ENCODE results near the gene GSN. TPM values are rescaled to one million over a fixed set of nuclear protein-coding genes. Genes with fewer than 3 reads are reported as not detected.

The GSN gene
- total and polyA plus RNA-seq, 2 of the 13 experiments (the other 11 are each of a cell fraction or from before 2014, with no cell fraction given): 294 to 307 TPM

- Histone ChIP-seq H3K79me2 (ENCODE audit: insufficient read depth, low read length) (no peaks in the 10 kb centered on the region), H3K9ac (ENCODE audit: insufficient read depth, low read depth, low read length) (no peak overlapping the region), H2AFZ (ENCODE audit: low read length) (no peak overlapping the region), H3K27me3 (ENCODE audit: control insufficient read depth in 1 of 2, insufficient read depth in 2 of 2, low read length in 2 of 2) (no peaks in the 10 kb centered on the region), H3K4me3 (replicated peaks in 1 of 3; ENCODE audit: insufficient read depth in 1 of 3, low read depth in 2 of 3, low read length in 3 of 3) (no peak overlapping the region), H3K27ac (ENCODE audit: extremely low read length, insufficient read depth, low read length) (no peak overlapping the region), H3K4me1 (ENCODE audit: insufficient read depth, low read length) (0 out of 2 replicates have a peak, but pooled peaks cover 7% of the 10 kb centered on the region), H4K20me1 (ENCODE audit: insufficient read depth, low read length) (no peaks in the 10 kb centered on the region), H3K9me3 (ENCODE audit: low read length) (no peaks in the 10 kb centered on the region), H3K4me2 (ENCODE audit: low read depth, low read length) (no peak overlapping the region), H3K36me3 (replicated peaks in 1 of 2; ENCODE audit: control insufficient read depth in 1 of 2, insufficient read depth in 2 of 2, low read length in 2 of 2) (peaks cover 33 to 63% of the 10 kb centered on the region in 2 experiments)
- TF ChIP-seq ZSCAN20 (CRISPR knock-in tag; IDR thresholded peaks at IDR 0.05; ENCODE audit: borderline replicate concordance) (no peak), RBFOX2 (IDR thresholded peaks at IDR 0.05; ENCODE audit: low read depth, low read length) (0 out of 2 replicates have a peak, but pooled peaks have one; percentile 38), AGO2 (optimal IDR thresholded peaks at IDR 0.05; ENCODE audit: low read depth, low read length) (peak; percentile 59)
- WGBS (ENCODE audit: low lambda C conversion rate): over 99% methylated on average over 17 of the region's 17 CpGs
- in situ Hi-C loops (cut with HindIII; ENCODE audit: extremely low pct_ligation_motif_present, low pct_unique_long_range_greater_than_20kb) (no loop called here), intact Hi-C loops (cut with micrococcal nuclease; ENCODE audit: unreplicated experiment) (no loop called here)
- CTCF ChIA-PET (ENCODE audit: low intra/inter-chr PET ratio, low total read pairs): interaction anchor here (0.7 kb wide), 1 partner anchor 108 kb away, joined by 3 read pairs; no protein-coding TSS in a partner anchor
- DNase-seq (ENCODE audit: low spot score): no peak
- no peak for FAIRE-seq
- no peak for ATAC-seq
- no TSS peak for BruUV-seq (replicated peaks)
- POLR2A ChIA-PET: interaction anchor here (1.3 kb wide), 1 partner anchor 15 kb away, joined by 5 read pairs; no protein-coding TSS in a partner anchor
These were observed 44.2 kb downstream of the GSN start for GRCh38 chr9:121312169-121312568.

- WGBS (ENCODE audit: low lambda C conversion rate): 96% methylated on average over 5 of the region's 10 CpGs
- no peaks in the 10 kb centered on the region for H4K20me1 ChIP-seq (ENCODE audit: insufficient read depth, low read length)
- H3K27ac ChIP-seq (ENCODE audit: extremely low read length, insufficient read depth, low read length): no peak overlapping the region
- BruUV-seq (replicated peaks): no TSS peak
- no peak; the same call in 2 of the 3 replicates for ATAC-seq
- H3K36me3 ChIP-seq (replicated peaks in 1 of 2; ENCODE audit: control insufficient read depth in 1 of 2, insufficient read depth in 2 of 2, low read length in 2 of 2): peaks cover 39 to 69% of the 10 kb centered on the region in 2 experiments
- H3K4me3 ChIP-seq (replicated peaks in 1 of 3; ENCODE audit: insufficient read depth in 1 of 3, low read depth in 2 of 3, low read length in 3 of 3): no peak overlapping the region
- no peak overlapping the region for H2AFZ ChIP-seq (ENCODE audit: low read length)
- no peaks in the 10 kb centered on the region for H3K4me1 ChIP-seq (ENCODE audit: insufficient read depth, low read length)
- ChIA-PET POLR2A (interaction anchor here (1.3 to 3.8 kb wide), 3 partner anchors 14 to 17 kb away, joined by 5 to 13 read pairs (median 7); no protein-coding TSS in a partner anchor), CTCF (ENCODE audit: low intra/inter-chr PET ratio, low total read pairs) (no interaction called here)
- no peaks in the 10 kb centered on the region for H3K79me2 ChIP-seq (ENCODE audit: insufficient read depth, low read length)
- intact Hi-C loops (cut with micrococcal nuclease; ENCODE audit: unreplicated experiment): no loop called here
- H3K4me2 ChIP-seq (ENCODE audit: low read depth, low read length): no peak overlapping the region
- TF ChIP-seq RNF2 (conservative IDR thresholded peaks at IDR 0.05; ENCODE audit: low read depth) (no peak), ZNF337 (CRISPR knock-in tag; IDR thresholded peaks at IDR 0.05; ENCODE audit: borderline replicate concordance, low read depth) (no peak), NFIB (CRISPR knock-in tag; IDR thresholded peaks at IDR 0.05; ENCODE audit: borderline replicate concordance) (no peak), CSRNP2 (CRISPR knock-in tag; conservative IDR thresholded peaks at IDR 0.05; ENCODE audit: low read depth) (no peak), AGO2 (optimal IDR thresholded peaks at IDR 0.05; ENCODE audit: low read depth, low read length) (peak; percentile 34), GTF3A (CRISPR knock-in tag; conservative IDR thresholded peaks at IDR 0.05) (no peak), SMYD3 (CRISPR knock-in tag; IDR thresholded peaks at IDR 0.05) (no peak)
- H3K9ac ChIP-seq (ENCODE audit: insufficient read depth, low read depth, low read length): no peak overlapping the region
- in situ Hi-C loops (cut with HindIII; ENCODE audit: extremely low pct_ligation_motif_present, low pct_unique_long_range_greater_than_20kb): no loop called here
- no peak for FAIRE-seq
- no peak for DNase-seq (ENCODE audit: low spot score)
- H3K27me3 ChIP-seq (ENCODE audit: control insufficient read depth in 1 of 2, insufficient read depth in 2 of 2, low read length in 2 of 2): no peaks in the 10 kb centered on the region
- H3K9me3 ChIP-seq (ENCODE audit: low read length): no peaks in the 10 kb centered on the region
These were observed 45.6 kb downstream of the GSN start for GRCh38 chr9:121313458-121314152.

Measured in HepG2 (cell line).